HL-60/S4 treated with phorbol 12-myristate 13-acetate at 8.2 ng/mL for 4 days and 3 days (cell line): Measurements from ENCODE around the gene IP6K3.

Experiments used
- in situ Hi-C: fragments of 300-500 bp; cut with MboI; formaldehyde crosslinking; loops from 2 replicates; pipeline ENCODE4 v1.15.0; 2022; ENCODE audit warnings: low sequenced_read_pairs

Gene IP6K3

DNA sequence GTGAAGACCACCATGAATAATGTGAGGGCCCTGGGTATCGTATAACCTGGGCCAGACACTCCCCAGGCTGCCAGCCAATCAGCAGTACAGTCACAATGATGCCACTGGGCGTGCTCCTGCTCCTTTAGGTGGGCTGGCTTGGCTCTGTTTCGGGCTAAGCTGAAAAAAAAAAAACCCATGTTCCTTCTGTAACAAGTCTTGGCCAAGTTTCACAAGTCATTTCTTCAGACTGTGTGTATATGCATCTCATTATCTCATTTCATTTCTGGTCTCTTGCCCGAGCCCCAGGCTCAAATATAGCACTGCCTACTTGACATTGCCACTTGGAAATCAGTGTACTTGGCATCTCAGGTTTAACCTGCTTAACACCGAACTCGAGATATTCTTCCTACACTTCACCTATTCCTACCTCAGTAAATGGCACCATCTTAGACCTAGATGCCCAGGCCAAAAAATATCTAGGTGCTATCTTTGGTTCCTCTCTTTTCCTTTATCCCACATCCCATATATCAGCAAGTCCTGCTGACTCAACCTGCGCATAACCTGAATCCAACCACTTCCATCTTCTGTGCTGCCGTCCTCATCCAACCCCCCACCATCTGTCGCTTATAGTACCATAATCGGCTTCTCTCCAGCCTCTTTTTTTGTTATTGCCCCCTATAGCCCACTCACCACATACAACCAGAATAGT, 37.0 kb downstream of the IP6K3 start:
- in situ Hi-C loops = loop anchor here (10.0 kb wide), 1 partner anchor 125 kb away; the partner anchor contains the start of gene BAK1

DNA sequence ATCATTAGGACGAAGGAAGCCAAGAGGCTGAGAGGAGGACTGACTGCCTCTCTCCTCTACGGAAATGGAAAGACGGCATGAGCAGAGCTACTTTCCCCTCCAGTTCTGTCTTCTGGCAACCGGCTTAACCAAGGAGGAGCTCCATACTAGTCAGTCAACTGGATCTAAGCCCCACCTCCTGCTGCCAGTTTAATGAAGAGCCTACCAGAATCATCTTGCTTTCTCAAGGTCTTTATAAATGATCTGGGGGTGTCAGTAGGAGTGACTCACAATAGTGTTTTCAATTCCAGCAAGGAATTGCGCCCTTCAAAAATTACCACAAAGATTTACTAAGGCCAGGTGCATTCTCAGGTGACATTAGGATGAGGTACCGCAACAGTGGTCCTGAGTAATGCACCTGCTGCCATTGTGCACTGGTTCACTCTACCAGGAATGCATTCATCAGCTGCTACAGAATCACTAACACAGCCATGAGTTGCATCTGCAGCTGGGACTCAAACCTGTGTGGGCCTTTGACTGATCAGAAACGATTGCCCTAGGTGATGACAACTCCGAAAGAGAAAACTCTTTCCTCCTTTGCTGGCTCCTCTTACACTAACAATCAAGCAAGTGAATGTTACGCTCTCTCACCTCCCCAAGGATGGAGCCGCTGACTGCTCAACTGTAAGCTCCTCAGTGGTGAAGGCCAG, 38.0 kb downstream of the IP6K3 start:
- in situ Hi-C loops = loop anchor here (10.0 kb wide), 1 partner anchor 124 kb away; the partner anchor contains the start of gene BAK1

DNA sequence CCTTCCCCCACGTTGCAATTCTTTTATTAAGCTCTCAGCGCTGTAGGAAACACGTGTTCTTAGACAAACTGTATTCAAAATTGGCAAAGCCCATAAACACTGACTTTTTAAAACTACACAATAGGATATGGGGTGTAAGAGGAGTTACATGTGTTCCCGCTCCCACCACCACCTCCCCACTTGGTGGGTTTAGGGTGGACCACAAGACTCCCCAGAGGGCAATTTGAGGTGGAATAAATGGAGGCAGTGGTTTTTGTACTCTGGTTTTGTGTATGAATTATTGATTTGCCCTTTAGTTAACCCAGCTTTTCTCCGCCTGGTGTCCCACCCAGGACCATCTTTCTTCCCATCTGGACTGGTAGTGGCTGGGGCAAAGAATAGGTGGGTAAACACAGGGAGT, 38.9 kb downstream of the IP6K3 start:
- in situ Hi-C loops = loop anchor here (10.0 kb wide), 1 partner anchor 123 kb away; the partner anchor contains the start of gene BAK1

GRCh38 chr6:33705955-33706725, 40.6 kb downstream of the IP6K3 start:
- in situ Hi-C loops = loop anchor here (10.0 kb wide), 1 partner anchor 121 kb away; the partner anchor contains the start of gene BAK1

- in situ Hi-C loops = loop anchor here (10.0 kb wide), 1 partner anchor 121 kb away; the partner anchor contains the start of gene BAK1
These were observed 41.3 kb downstream of the IP6K3 start for GRCh38 chr6:33705268-33705885.

DNA sequence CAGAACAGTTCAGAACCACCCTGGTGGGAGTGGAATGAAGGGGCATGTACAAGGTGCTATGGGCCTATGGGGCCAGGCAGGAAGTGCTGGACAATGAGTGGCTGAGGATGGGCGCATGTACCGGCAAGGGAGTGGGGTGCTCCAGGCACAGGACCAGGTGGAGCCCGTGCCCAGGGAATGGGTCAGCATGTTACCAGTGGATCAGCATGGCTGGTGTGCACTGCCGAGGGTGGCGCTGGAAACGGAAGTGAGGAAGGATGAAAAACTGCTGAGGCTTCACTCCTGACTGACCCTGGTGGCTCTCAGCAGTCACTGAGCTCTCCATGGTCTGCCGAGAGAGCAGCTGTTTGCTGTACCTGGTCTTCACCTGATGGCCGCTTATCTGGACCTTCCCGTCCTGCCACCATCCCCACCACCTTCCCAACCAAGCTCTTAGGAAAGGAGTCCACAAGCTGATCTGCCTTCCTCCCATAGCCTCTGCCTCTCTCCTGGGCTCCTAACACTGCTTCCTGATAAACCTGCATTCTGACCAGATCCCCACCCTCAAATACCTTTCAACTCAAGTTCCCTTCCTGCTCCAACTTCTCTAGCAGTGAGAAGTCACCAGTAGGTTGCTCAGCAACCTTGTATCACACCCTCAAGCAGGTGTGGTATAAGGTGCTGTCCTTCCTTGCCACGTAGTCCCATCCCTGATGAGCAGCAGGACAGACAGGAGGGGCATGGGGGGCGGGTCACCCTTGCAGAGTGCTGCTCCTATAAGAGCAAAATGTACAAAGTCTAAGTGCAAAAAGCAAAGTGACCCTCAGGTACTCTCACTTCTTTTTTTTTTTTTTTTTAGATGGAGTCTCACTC, 42.3 kb downstream of the IP6K3 start:
- in situ Hi-C loops = loop anchor here (10.0 kb wide), 1 partner anchor 120 kb away; the partner anchor contains the start of gene BAK1

DNA sequence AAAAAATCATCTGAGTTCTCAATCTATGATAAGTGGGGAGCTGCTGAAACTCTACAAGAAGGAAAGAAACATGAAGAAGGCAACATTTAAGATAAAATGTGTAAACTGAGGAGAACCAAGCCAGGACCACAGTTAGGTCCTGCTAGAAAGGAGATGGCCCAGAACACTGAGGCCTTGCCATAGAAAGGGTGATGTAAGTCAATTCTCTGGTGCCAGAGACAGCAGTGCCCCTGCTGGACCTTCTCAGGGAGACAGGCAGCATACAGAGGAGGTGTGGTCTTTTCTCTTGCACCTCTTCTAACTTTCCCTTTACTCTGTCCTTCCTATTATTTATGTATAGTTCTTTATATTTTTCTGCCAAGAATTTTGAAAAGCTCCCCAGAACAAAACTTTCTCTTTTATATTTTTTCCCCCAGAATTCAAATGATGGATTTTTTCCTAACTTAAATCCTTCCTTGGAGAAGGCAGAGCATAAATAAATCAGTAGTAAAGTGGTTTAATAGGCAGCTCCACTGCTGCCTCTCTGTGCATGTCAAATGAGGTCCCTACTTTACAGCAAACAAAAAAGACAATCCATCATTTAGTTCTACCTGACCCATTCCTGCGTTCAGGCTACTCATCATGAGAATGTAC, 44.2 kb downstream of the IP6K3 start:
- in situ Hi-C loops = loop anchor here (10.0 kb wide), 1 partner anchor 118 kb away; the partner anchor contains the start of gene BAK1

DNA sequence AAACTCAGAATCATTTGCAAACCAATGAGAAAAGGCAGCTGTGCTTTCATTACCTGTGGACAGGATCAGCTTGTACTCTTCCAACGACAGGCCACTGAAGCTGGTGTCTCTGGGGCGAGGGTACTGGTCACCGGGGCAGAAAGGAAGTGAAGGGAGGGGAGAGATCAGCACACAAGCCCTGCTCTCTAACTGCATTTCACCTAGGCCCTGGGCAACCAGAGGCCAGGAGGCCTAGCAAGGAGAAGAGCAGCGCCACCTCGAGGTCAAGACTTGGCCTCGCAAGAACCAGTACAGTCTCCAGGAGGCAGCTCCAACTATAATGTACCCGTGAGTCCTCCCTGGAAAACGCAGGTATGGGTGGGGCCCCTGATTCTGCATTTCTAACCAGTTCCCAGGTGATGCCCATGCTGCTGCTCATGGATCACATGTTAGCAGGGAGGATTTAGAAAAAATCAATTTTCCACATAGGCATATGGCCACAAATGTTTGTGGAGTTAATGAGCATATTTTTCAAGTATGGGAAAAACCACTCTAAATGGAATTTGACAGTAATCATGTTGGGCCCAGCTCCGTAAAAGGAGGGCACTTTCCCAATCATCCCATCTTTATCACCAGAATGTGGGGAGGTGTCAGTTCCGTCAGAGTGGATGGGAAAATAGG, 46.2 kb downstream of the IP6K3 start:
- in situ Hi-C loops = loop anchor here (10.0 kb wide), 1 partner anchor 116 kb away; the partner anchor contains the start of gene BAK1

GRCh38 chr6:33699739-33700138, 47.0 kb downstream of the IP6K3 start:
- in situ Hi-C loops = loop anchor here (10.0 kb wide), 1 partner anchor 115 kb away; the partner anchor contains the start of gene BAK1

DNA sequence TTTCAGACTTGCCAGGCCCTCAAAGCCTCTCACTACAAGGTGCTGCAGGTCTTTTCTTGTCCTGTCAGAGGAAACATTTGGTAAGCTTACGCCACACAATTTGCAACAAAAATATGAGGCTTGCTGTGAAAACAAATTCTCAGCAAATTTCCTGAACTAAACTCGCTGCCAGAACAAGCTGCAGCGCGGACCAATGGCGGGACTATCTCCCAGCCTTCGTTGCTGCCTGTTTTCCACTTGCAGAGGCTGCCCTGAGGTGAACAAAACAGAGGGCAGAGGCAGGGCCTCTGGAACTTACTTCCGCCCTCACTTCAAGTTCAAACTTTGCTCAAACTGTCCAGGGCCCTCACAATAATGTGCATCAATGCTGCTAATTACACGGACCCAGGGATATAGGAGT, 47.6 kb downstream of the IP6K3 start:
- in situ Hi-C loops = no loop called here

DNA sequence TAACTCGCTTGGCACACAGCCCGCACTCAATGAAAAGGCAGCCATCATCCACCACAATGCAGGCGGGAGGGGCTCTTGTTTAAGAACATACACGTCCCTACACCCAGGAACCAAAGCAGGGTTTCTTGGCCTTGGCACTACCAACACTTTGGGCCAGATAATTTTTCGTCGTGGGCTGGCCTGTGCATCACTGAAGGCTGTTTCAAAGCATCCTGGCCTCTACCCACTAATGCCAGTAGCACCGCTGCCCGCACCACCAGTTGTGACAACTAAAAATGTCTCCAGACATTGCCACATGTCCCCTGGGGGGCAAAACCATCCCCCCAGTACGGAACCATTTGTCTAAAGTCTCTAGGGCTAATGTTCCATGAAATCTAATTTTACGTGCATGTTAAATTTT, 48.2 kb downstream of the IP6K3 start:
- in situ Hi-C loops = no loop called here

- in situ Hi-C loops = no loop called here
These were observed 48.9 kb downstream of the IP6K3 start for GRCh38 chr6:33697845-33698244.

GRCh38 chr6:33696548-33697518, 49.9 kb downstream of the IP6K3 start:
- in situ Hi-C loops = no loop called here

DNA sequence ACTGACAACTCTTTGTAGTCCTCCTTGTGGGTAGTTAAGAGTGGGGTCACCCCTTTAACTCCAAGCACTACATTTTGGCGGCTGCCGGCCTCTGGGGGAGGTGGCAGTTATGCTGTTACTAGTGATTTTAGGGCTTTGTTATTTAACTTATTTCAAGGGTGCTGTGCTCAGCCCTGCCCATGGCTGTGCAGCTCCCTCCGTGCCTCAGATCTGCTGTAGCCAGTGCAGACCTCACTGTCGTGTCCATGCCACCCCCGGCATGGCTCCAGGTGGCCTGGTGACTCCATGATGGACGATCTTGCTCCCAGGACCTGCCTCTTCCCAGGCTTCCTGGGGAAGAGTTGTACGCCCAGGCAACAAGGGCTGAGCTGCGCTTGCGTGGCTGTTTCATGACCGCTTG, 50.6 kb downstream of the IP6K3 start:
- in situ Hi-C loops = no loop called here

DNA sequence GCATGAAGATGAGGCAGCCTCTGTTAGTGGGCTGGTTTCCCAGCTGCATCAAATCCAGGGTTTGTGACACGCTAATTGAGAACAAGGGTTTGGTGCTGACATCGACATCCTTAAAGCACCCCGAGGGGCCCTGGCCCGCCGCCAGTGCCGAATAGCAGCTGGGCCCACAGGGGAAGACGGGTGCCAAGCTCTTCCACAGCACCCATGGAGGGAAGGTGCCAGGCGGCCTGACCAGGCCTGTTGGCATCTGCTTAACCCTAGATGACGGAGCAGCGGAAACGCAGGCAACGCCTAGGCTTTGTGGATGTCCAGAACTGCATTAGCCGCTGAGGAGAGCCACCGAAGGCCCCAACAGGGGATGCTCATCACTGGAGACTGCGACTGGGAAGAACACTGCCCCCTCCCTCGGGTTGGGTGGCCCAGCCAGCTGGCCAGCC, 51.2 kb downstream of the IP6K3 start:
- in situ Hi-C loops = no loop called here

GRCh38 chr6:33694977-33695376, 51.7 kb downstream of the IP6K3 start:
- in situ Hi-C loops = no loop called here

GRCh38 chr6:33694401-33694931, 52.2 kb downstream of the IP6K3 start:
- in situ Hi-C loops = no loop called here
